Epithelial cell of esophagus (primary cell): ENCODE results near the gene ZNF747.
A peak's percentile ranks its signal among the peaks of the same experiment; 100 is the strongest.

Source experiments
- DNase-seq: peaks from one replicate; pipeline ENCODE4 v3.0.0; 2010; ENCODE audit warnings: low read depth
- H3K4me3 ChIP-seq: 2 replicates; pipeline ENCODE4 v1.5.1; 2011; ENCODE audit warnings: mild to moderate bottlenecking, low read length, control low read depth
- CTCF ChIP-seq: IDR thresholded peaks from 2 replicates; pipeline ENCODE4 v1.5.1; 2011; ENCODE audit warnings: low read depth, mild to moderate bottlenecking, low read length, control low read depth, inconsistent platforms; ENCODE audit not compliant: insufficient read depth; ENCODE audit errors: missing control alignments

Gene ZNF747

GRCh38 chr16:30491229-30491628 is 43.4 kb downstream of the ZNF747 start:
- H3K4me3 ChIP-seq: no peak overlapping the region
- TF ChIP-seq CTCF: no peak
- DNase-seq: no peak

DNA sequence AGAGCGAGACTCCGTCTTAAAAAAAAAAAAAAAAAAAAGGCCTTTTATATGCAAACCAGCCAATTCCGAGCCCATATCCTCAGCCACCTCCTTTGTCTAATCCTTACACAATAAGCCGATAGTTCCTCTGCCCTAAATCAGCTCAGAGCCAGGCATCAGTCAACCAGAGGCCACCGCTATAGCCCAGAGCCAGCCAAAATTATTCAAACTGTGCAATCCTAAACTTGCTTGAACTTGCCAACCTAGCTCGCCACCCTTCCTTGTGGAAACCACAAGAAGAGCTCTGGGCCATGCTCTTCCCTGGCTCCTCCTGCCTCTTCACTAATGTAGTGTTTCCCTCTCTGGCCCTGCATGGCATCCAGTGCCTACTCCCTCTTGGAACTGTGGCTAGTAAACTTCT is 44.4 kb downstream of the ZNF747 start:
- no peak overlapping the region for H3K4me3 ChIP-seq
- DNase-seq: peak; percentile 98
- TF ChIP-seq CTCF: no peak

DNA sequence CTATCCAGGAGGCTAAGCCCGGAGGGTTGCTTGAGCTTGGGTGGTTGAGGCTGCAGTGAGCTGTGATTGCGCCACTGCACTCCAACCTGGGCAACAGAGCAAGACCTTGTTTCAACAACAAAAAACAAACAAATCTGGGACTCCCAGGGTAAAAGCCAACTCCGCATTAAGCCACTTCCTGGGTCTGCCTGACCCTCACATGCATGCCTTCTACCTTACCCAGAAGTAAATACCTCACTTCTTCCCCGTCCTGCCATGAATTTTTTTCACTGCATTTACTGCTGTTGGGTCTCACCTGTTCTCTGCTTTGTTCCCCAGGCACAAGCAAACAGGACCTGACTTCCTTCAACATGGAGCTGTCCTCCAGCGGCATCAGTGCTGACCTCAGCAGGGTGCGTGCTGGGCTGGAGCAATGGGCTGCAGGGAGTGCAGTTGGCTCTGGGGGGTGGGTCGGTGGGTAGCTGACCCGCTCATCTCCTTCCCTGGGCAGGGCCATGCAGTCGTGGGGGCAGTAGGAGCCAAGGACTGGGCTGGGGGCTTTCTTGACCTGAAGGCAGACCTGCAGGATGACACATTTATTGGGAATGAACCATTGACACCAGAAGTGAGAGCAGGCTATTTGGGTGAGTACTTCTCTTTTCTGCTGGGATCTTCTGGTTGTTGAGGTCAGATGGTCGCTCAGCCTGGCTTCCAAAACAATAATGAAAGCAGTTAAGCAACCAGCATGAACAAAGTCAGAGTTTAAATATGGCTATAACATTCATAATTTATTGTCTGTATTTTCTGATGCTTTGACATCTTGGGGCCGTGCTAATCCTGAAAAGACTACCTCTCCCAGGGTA is 45.7 kb downstream of the ZNF747 start:
- no peak for DNase-seq
- H3K4me3 ChIP-seq: no peak overlapping the region
- no peak for TF ChIP-seq CTCF

- TF ChIP-seq CTCF: no peak
- DNase-seq: no peak
- no peak overlapping the region for H3K4me3 ChIP-seq
Measured at GRCh38 chr16:30485818-30486436, 48.7 kb downstream of the ZNF747 start.

DNA sequence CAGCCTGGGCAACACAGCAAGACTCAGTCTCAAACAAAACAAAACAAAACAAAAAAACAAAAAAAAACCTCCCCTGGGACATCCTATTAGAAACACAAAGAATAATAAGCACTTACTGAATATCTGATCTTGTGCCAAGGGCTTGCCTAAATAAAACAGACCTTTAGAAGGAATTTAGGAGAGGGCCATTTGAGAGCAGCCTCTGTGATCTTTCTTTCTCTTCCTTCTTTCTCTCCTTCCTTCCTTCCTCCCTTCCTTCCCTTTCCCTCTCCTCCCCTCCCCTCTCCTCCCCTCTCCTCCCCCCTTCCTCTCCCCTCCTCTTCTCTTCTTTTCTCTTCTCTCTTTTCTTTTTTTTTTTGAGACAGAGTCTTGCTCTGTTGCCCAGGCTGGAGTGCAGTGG is 49.8 kb downstream of the ZNF747 start:
- no peak for DNase-seq
- H3K4me3 ChIP-seq: no peak overlapping the region
- TF ChIP-seq CTCF: no peak

DNA sequence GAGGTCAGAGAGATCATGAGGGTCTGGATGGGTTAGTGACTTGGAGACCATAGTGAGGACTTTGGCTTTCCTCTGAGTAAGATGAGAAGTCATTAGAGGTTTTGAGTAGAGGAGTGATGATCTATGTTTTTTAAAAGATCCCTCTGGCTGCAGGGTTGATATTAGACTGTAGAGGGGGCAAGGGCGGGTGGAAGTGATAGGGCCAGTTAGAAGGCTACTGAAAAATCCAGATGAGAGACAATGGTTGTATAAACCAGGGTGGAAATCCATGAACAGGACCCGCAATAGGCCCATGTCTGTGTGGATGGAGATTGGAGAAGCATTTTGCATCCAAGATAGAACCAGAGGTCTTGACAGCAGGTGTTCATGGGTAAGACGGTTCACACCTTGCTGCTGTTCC is 52.3 kb downstream of the ZNF747 start:
- peak; percentile 32 for TF ChIP-seq CTCF
- no peak overlapping the region for H3K4me3 ChIP-seq
- DNase-seq: no peak
